ENCODE data around the gene TSC22D1. TPM values are rescaled to one million over a fixed set of nuclear protein-coding genes. Genes with fewer than 3 reads are reported as not detected.
"Not testable (repeated sequence)": the region's sequence is repeated elsewhere in the genome, so short reads cannot be mapped to it uniquely, and the experiment has no call there.

TSC22D1 gene
- polyA plus RNA-seq, 3 donors = 24.6 to 61.6 (median 51.3) TPM

DNA sequence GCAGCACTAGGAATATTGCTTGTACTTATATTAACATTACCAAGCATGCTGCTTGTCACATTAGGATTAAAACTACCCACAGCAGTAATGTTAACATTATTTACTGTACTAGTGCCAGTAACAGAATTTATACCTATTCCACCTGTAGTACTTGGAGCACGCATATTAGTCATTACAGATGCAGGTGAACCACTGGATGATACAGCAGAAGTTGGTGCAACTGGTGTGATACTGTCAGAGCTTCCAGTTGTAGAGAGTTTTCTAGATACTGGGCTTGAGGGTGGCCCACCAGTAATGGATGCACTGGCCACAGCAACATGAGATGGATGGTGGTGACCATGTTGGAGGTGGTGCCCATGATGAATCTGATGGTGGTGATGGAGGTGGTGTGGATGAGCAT is 1.1 kb downstream of the TSC22D1 start:
- WGBS, 3 donors = 90 to 100% (median 97%) methylated on average over 1 of the region's 1 CpG
- no peak overlapping the region for H3K27ac ChIP-seq (ENCODE audit: low read depth, low read length)

- H3K27ac ChIP-seq (ENCODE audit: low read depth, low read length) = no peak overlapping the region
- 73 to 77% (median 75%) methylated on average over 1 of the region's 1 CpG for WGBS, 3 donors
Measured at GRCh38 chr13:44574466-44574855, 1.7 kb downstream of the TSC22D1 start.

GRCh38 chr13:44573790-44574465 is 2.2 kb downstream of the TSC22D1 start:
- 84 to 89% (median 89%) methylated on average over 4 of the region's 4 CpGs for WGBS, 3 donors
- H3K27ac ChIP-seq (ENCODE audit: low read depth, low read length) = no peak overlapping the region

DNA sequence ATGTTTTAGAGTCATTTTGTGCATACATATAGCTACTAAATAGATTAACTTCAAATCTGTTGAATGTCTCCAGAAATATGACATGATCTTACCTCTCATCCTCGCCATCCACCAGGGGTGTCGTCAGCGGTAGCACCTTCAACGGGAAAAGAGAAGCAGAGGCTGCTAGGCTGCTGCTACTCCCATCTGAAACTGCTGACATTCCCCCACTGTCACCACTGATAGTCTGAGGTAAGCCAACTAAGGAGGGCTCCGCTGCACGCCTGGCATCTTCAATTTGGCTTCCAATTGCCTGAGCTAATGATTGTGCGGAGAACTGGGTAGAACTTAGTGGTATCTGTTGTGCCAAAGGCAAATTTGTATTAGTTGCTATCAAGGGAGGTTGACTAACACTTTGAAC is 3.1 kb downstream of the TSC22D1 start:
- no peak overlapping the region for H3K27ac ChIP-seq (ENCODE audit: low read depth, low read length)
- WGBS, 3 donors = 91 to 98% (median 96%) methylated on average over 7 of the region's 7 CpGs

GRCh38 chr13:44566601-44567000 is 9.5 kb downstream of the TSC22D1 start:
- no peak overlapping the region for H3K27ac ChIP-seq (ENCODE audit: low read depth, low read length)

DNA sequence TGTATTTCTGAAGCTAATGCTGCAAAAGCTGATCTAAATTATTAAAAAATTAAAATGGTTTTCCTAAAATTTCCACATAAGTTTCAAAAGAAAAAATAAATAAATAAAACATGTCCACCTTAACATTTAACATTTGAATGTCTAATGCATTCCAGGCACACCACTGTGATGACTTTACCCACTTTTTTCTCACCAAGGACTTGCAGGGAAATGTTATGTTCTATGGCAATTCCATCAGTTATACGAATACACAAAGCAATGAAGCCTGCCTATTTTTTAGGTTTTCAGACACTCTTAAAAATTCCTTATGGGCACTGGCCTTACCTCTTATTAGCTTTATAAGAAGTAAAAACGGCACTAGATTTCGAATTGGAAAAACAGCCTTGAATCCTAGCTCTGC is 10.2 kb downstream of the TSC22D1 start:
- no peak overlapping the region for H3K27ac ChIP-seq (ENCODE audit: low read depth, low read length)
- WGBS, 3 donors = 94 to 97% (median 96%) methylated on average over 3 of the region's 3 CpGs

GRCh38 chr13:44564936-44565335 is 11.2 kb downstream of the TSC22D1 start:
- no peak overlapping the region for H3K27ac ChIP-seq (ENCODE audit: low read depth, low read length)
- 91 to 95% (median 94%) methylated on average over 2 of the region's 2 CpGs for WGBS, 3 donors

DNA sequence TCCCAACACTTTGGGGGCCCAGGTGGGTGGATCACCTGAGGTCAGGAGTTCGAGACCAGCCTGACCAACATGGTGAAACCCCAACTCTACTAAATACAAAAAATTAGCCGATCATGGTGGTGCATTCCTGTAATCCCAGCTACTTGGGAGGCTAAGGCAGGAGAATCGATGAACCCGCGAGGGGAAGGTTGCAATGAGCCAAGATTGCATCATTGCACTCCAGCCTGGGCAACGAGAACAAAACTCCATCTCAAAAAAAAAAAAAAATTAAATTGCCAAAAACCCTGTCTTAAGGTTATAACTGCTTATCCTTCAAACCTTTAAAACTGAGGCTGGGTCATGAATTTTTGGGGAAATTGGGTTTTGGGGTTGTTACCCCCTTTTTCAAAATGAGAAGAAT is 13.3 kb downstream of the TSC22D1 start:
- 81 to 96% (median 91%) methylated on average over 6 of the region's 6 CpGs for WGBS, 3 donors
- H3K27ac ChIP-seq (ENCODE audit: low read depth, low read length) = not testable (repeated sequence)

DNA sequence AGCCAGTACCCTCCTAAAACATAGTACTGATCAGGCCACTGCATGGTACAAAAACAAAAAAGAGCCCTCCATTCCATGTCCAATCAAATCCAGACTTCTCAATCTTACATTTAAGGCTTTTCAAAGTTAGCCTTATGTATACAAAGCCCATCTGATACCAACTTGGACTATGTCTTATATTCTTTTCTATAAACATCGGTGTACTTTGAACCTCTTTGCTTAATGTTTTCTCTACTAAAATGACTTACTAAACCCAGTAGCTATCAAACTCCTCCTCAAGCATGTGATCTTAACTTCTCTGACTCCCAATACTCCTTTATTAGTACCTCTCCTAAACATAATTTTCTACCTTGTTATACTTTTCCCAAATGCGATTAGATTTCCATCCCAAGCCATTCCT is 14.8 kb downstream of the TSC22D1 start:
- H3K27ac ChIP-seq (ENCODE audit: low read depth, low read length) = no peak overlapping the region
- 76 to 98% (median 94%) methylated on average over 2 of the region's 2 CpGs for WGBS, 3 donors

DNA sequence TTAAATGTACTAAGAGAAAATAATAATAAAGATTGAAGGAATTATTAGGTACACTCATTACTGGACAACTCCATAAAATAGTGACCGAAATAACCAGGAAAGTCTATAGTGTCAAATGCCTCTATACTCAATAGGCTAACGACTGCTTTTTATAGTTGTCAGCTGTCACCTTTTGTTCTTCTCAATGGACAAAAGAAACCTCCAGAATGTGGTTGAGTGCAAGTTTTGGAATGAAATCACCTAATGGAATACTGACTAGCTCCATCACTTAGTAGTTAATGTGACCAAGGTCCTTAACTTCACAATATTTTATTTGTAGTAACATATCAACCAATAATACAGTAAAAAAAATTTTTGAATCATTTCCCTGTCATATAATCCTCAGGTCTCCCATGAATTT is 18.1 kb downstream of the TSC22D1 start:
- WGBS, 3 donors = 90 to 94% (median 92%) methylated on average over 2 of the region's 2 CpGs
- no peak overlapping the region for H3K27ac ChIP-seq (ENCODE audit: low read depth, low read length)

- no peak overlapping the region for H3K27ac ChIP-seq (ENCODE audit: low read depth, low read length)
- 97 to 99% (median 97%) methylated on average over 12 of the region's 12 CpGs for WGBS, 3 donors
Measured at GRCh38 chr13:44555207-44555606, 20.9 kb downstream of the TSC22D1 start.

GRCh38 chr13:44549476-44549875 is 26.7 kb downstream of the TSC22D1 start:
- WGBS, 3 donors = 88 to 100% (median 92%) methylated on average over 3 to 4 of the region's 4 CpGs
- no peak overlapping the region for H3K27ac ChIP-seq (ENCODE audit: low read depth, low read length)

GRCh38 chr13:44546164-44546563 is 30.0 kb downstream of the TSC22D1 start:
- 91 to 98% (median 97%) methylated on average over 1 of the region's 1 CpG for WGBS, 3 donors
- H3K27ac ChIP-seq (ENCODE audit: low read depth, low read length) = no peak overlapping the region

DNA sequence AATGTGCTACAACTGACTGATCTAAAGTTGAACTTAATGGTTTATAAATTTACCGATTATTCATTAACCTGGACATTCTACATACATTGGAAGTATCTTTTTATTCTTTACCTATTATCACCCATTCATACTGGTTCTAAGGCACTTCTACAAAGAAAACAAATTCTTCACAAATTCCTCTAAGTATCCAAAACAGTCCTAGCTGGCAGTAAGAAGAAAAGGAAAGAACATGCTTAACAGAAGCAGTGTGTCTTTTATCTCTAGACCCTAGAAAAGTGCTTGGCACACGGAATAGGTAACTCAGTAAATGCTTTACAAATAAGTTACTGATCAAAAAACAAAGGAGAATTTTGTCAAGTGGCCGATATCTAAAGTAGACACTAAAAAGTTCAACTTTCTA is 32.8 kb downstream of the TSC22D1 start:
- WGBS, 3 donors = 37 to 97% (median 91%) methylated on average over 3 of the region's 3 CpGs
- no peak overlapping the region for H3K27ac ChIP-seq (ENCODE audit: low read depth, low read length)

- 62 to 77% (median 67%) methylated on average over 3 of the region's 3 CpGs for WGBS, 3 donors
- H3K27ac ChIP-seq (ENCODE audit: low read depth, low read length) = no peak overlapping the region
Measured at GRCh38 chr13:44542361-44542760, 33.8 kb downstream of the TSC22D1 start.

- H3K27ac ChIP-seq (ENCODE audit: low read depth, low read length) = no peak overlapping the region
- 80 to 91% (median 88%) methylated on average over 1 of the region's 1 CpG for WGBS, 3 donors
Measured at GRCh38 chr13:44541601-44542000, 34.5 kb downstream of the TSC22D1 start.

GRCh38 chr13:44540761-44541434 is 35.2 kb downstream of the TSC22D1 start:
- WGBS, 3 donors = 63 to 86% (median 85%) methylated on average over 4 of the region's 4 CpGs
- H3K27ac ChIP-seq (ENCODE audit: low read depth, low read length) = no peak overlapping the region

DNA sequence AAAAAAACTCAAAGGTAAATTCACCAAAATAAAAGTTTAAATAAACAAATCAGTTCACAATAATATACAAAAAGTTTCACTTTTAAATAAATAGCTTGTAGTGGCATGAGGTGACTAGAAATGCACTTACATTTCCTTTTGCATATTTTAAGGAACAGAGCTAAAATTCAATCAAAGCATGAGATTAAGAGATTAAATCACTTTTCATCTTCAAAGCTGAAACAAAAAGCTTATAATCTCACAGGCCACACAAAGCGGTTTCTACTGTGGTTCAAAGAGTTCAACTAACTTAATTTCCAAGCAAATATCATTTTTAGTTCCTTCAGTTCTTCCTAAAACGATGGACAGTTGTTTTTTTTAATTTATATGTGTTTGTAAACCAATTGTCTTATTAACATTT is 38.9 kb downstream of the TSC22D1 start:
- 79 to 87% (median 79%) methylated on average over 2 of the region's 2 CpGs for WGBS, 3 donors

GRCh38 chr13:44523146-44524015 is 52.7 kb downstream of the TSC22D1 start:
- 30 to 61% (median 56%) methylated on average over 4 of the region's 4 CpGs for WGBS, 3 donors
- no peak overlapping the region for H3K27ac ChIP-seq (ENCODE audit: low read depth, low read length)

More for the DNA sequence above, 38.9 kb downstream of the TSC22D1 start:
- no peak overlapping the region for H3K27ac ChIP-seq (ENCODE audit: low read depth, low read length)

Measured in adipose tissue (tissue), 3 donors.